Transverse colon (tissue), 4 donors: Measurements from ENCODE around the gene TGFB2. TPM values are rescaled to one million over a fixed set of nuclear protein-coding genes. Genes with fewer than 3 reads are reported as not detected.

ENCODE experiments used
- DNase-seq: peaks from one replicate; pipeline ENCODE4 v3.0.0-alpha.2; 2019
- H3K27ac ChIP-seq, 4 donors: fragments of 200-600 bp; sonication (generic); 2 replicates each; pipeline ENCODE4 v1.5.1; 2016 to 2018; ENCODE audit warnings: inconsistent platforms in 4 of 4
- H3K27me3 ChIP-seq: fragments of 200-600 bp; sonication (generic); 2 replicates; pipeline ENCODE4 v1.5.1; 2017; ENCODE audit warnings: inconsistent platforms
- H3K36me3 ChIP-seq, 4 donors: fragments of 200-600 bp; sonication (generic); 2 replicates each; pipeline ENCODE4 v1.5.1; 2017 to 2019; ENCODE audit warnings: inconsistent platforms in 4 of 4
- H3K4me1 ChIP-seq, 4 donors: fragments of 200-600 bp; sonication (generic); 2 replicates each; pipeline ENCODE4 v1.5.1; 2017 to 2020; ENCODE audit warnings: inconsistent platforms in 4 of 4
- H3K4me3 ChIP-seq, 4 donors: fragments of 200-600 bp; sonication (generic); 1 replicate in 1 of 4; 2 replicates in 3 of 4; pipeline versions ENCODE4 v1.5.1 to v1.6.1; 2017 to 2019; ENCODE audit warnings: inconsistent platforms in 4 of 4
- H3K9me3 ChIP-seq, 2 donors: fragments of 200-600 bp; sonication (generic); 2 replicates each; pipeline ENCODE4 v1.5.1; 2017 to 2019; ENCODE audit warnings: inconsistent platforms in 2 of 2
- EP300 ChIP-seq: sonication (generic); formaldehyde crosslinking; IDR thresholded peaks from one replicate; pipeline ENCODE4 v1.6.1; 2017; ENCODE audit warnings: antibody characterized with exemption, low read depth
- POLR2A ChIP-seq: fragments of 450-650 bp; IDR thresholded peaks from one replicate; pipeline ENCODE4 v1.6.1; 2016; ENCODE audit warnings: antibody characterized with exemption, mild to moderate bottlenecking, moderate library complexity
- POLR2AphosphoS5 ChIP-seq, 3 donors: sonication (generic); formaldehyde crosslinking; IDR thresholded peaks; one replicate each; pipeline ENCODE4 v1.6.1; 2016; ENCODE audit warnings: antibody characterized with exemption in 3 of 3
- WGBS, 2 donors: methylation state at CpG; one replicate each; pipeline ENCODE4 v1.1.5; 2018; ENCODE audit warnings: low coverage in 1 of 2; 5-methylcytosine and 5-hydroxymethylcytosine counted together
- in situ Hi-C, 4 donors: fragments of 200-750 bp; cut with MboI; loops; one replicate each; pipeline versions ENCODE4 v1.15.0 to v1.15.1; 2017; ENCODE audit warnings: low sequenced_read_pairs in 3 of 4, low pct_ligation_motif_present in 1 of 4, low pct_unique_long_range_greater_than_20kb in 1 of 4
- intact Hi-C: fragments of 100-400 bp; cut with DNase I; formaldehyde crosslinking; loops from one replicate; pipeline ENCODE4 v1.15.1; 2023; ENCODE audit warnings: low total_unique reads
- total RNA-seq, 4 donors: library from RNA; depleted of rRNA; stranded (reverse); fragments of >200 nt; gene quantifications; one replicate each; pipeline ENCODE4 v1.1.0, GENCODE V29; 2016
- TF ChIP-seq, protein P1 (sequence below), 5 experiments: fragments of 200-600 bp in 3 of 5; fragments of 450-650 bp in 2 of 5; sonication (generic) in 3 of 5; IDR thresholded peaks; 1 replicate in 2 of 5; 2 replicates in 3 of 5; pipeline ENCODE4 v1.5.1; 2016 to 2017; ENCODE audit warnings: antibody characterized with exemption in 5 of 5, inconsistent platforms in 3 of 5, mild to moderate bottlenecking in 2 of 5, moderate library complexity in 1 of 5

Gene TGFB2
- total RNA-seq, 4 donors from 2014 or later, result 0.41 to 2.2 (median 1.1) TPM

DNA sequence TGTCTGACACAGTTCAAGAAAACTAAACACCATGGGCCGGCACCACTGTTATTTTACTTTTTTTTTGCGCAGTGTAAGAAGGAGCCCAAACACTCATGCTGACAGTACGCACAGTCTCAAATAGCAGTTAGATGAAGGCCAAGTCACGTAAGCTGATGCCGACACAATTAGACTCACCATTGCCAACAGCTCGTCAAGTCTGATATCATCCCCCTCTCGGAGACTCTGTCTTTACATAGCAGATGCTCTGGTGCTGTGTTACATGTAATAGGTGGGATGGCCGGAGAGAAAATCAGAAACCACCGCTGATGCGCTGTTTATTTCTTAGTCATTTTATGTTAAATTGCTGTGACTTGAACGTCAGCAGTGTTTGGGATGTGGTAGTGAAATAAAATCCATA is 49.3 kb downstream of the TGFB2 start:
- H3K27ac ChIP-seq, result no peak overlapping the region
- DNase-seq, result no peak
- H3K36me3 ChIP-seq, result no peaks in the 10 kb centered on the region
- H3K27me3 ChIP-seq, result no peaks in the 10 kb centered on the region
- in situ Hi-C loops, result no loop called here
- no peak overlapping the region for H3K4me3 ChIP-seq
- TF ChIP-seq EP300 (no peak), POLR2A (no peak), POLR2AphosphoS5 (IDR thresholded peaks at IDR 0.05) (no peak)
- TF ChIP-seq, protein P1, sequence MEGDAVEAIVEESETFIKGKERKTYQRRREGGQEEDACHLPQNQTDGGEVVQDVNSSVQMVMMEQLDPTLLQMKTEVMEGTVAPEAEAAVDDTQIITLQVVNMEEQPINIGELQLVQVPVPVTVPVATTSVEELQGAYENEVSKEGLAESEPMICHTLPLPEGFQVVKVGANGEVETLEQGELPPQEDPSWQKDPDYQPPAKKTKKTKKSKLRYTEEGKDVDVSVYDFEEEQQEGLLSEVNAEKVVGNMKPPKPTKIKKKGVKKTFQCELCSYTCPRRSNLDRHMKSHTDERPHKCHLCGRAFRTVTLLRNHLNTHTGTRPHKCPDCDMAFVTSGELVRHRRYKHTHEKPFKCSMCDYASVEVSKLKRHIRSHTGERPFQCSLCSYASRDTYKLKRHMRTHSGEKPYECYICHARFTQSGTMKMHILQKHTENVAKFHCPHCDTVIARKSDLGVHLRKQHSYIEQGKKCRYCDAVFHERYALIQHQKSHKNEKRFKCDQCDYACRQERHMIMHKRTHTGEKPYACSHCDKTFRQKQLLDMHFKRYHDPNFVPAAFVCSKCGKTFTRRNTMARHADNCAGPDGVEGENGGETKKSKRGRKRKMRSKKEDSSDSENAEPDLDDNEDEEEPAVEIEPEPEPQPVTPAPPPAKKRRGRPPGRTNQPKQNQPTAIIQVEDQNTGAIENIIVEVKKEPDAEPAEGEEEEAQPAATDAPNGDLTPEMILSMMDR (IDR thresholded peaks at IDR 0.05), result no peak
- no peaks in the 10 kb centered on the region for H3K9me3 ChIP-seq
- no peaks in the 10 kb centered on the region for H3K4me1 ChIP-seq
- intact Hi-C loops, result no loop called here
- WGBS, 2 donors, result 90 to 93% methylated on average over 7 to 11 of the region's 11 CpGs

DNA sequence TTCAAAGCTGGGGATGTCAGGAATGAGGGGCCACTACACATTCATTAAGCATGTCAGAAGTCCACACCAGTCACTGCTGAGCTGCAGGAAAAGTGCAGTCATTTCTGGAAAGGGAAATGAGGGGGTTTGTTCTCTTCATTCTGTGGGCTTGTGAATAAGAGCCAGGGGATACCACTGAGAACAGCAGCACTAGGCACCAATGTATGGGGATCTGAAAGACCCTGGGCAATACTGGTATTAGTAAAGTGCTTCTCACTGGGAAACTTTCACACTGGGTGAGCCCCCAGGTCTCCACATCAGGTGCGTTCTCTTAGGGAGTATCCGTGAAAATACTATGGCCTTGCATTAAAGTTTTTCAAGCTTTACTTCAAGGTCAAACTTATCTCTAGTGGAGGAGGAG is 49.9 kb downstream of the TGFB2 start:
- Histone ChIP-seq H3K27me3 (no peaks in the 10 kb centered on the region), H3K27ac (no peak overlapping the region), H3K4me3 (no peak overlapping the region), H3K9me3 (no peaks in the 10 kb centered on the region), H3K4me1 (no peaks in the 10 kb centered on the region), H3K36me3 (no peaks in the 10 kb centered on the region)
- no peak for DNase-seq
- no peak for TF ChIP-seq POLR2AphosphoS5 (IDR thresholded peaks at IDR 0.05)
- TF ChIP-seq POLR2A, result no peak
- TF ChIP-seq, protein P1 (IDR thresholded peaks at IDR 0.05), result no peak
- 76% methylated on average over 2 of the region's 2 CpGs; no CpG with 5 or more reads in 1 of the 2 donors for WGBS, 2 donors
- intact Hi-C loops, result no loop called here
- in situ Hi-C loops, result no loop called here

DNA sequence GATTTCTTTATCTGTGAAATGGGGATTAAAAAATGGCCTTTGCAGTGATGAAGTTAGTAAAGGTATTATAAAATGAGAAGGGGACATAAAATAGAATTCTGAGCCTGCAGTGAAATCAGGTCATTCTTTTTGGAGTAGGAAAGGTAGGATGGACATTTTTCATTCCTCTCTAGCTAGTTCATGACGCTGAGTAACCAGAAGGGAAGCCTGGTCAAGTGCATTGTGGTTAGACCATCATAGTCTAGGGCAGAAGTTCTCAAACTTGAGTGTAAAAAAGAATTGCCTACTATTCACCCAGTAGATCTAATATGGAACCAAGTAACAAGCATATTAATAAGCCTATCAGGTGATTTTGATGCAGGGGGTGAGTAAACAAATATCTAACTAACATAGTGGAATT is 50.8 kb downstream of the TGFB2 start:
- H3K27me3 ChIP-seq, result no peaks in the 10 kb centered on the region
- WGBS, 2 donors, result 67 to 80% methylated on average over 1 of the region's 1 CpG

DNA sequence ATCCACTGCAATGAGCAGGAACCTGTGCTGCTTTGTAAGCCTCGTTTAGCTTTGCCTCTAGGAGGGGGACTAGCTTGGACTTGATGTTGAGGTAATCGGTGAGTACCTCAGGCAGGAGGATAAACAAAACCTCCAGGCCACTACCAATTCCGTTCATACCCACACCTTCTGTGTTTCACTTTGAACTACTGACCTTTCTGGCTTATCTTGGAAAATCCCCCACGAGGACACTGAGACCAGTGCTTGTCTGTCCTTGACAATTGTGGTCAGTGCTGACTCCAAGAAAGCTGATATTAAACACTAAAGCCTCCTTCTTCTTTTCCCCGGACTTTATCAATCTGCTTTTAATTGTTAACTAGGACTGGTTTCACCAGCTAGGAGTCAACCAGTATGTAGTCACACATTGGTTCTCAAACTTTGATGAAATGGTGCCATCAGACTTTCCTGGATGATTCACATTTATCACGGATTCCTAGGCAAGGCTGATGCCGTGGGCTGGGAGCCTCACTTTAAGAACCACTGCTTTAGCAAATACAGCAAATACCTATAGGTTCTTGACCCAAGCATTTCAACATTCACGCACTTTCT is 52.7 kb downstream of the TGFB2 start:
- intact Hi-C loops, result no loop called here
- H3K27ac ChIP-seq, result no peak overlapping the region
- WGBS, 2 donors, result 58 to 66% methylated on average over 3 to 8 of the region's 8 CpGs

More for the DNA sequence above, 50.8 kb downstream of the TGFB2 start:
- H3K4me3 ChIP-seq, result no peak overlapping the region
- in situ Hi-C loops (no loop called here), intact Hi-C loops (no loop called here)
- TF ChIP-seq POLR2AphosphoS5 (IDR thresholded peaks at IDR 0.05) (no peak), EP300 (no peak), POLR2A (no peak)
- TF ChIP-seq, protein P1 (IDR thresholded peaks at IDR 0.05), result no peak
- no peak overlapping the region for H3K27ac ChIP-seq
- no peaks in the 10 kb centered on the region for H3K4me1 ChIP-seq
- no peaks in the 10 kb centered on the region for H3K9me3 ChIP-seq
- no peak for DNase-seq
- no peaks in the 10 kb centered on the region for H3K36me3 ChIP-seq

More for the DNA sequence above, 52.7 kb downstream of the TGFB2 start:
- H3K36me3 ChIP-seq, result no peaks in the 10 kb centered on the region
- no peaks in the 10 kb centered on the region for H3K9me3 ChIP-seq
- no peak for DNase-seq
- in situ Hi-C loops, result no loop called here
- no peak overlapping the region for H3K4me3 ChIP-seq
- TF ChIP-seq, protein P1 (IDR thresholded peaks at IDR 0.05), result no peak
- no peak for TF ChIP-seq POLR2A
- no peak for TF ChIP-seq POLR2AphosphoS5 (IDR thresholded peaks at IDR 0.05)
- no peak for TF ChIP-seq EP300
- H3K27me3 ChIP-seq, result no peaks in the 10 kb centered on the region
- peaks cover 0 to 12% (median 6%) of the 10 kb centered on the region in 4 donors for H3K4me1 ChIP-seq
